Esophagus (tissue), 2 donors: ENCODE results near the gene PRKN. TPM values are rescaled to one million over a fixed set of nuclear protein-coding genes. Genes with fewer than 3 reads are reported as not detected.

ENCODE experiments used
- H3K27ac ChIP-seq, 2 donors: one replicate each; pipeline ENCODE4 v1.5.1; 2013; ENCODE audit warnings: low read depth in 2 of 2, mild to moderate bottlenecking in 2 of 2, inconsistent platforms in 1 of 2, low read length in 1 of 2, moderate library complexity in 1 of 2
- H3K27me3 ChIP-seq, 2 donors: one replicate each; pipeline ENCODE4 v1.6.1; 2013; ENCODE audit warnings: low read length in 2 of 2, control low read depth in 1 of 2, mild to moderate bottlenecking in 1 of 2; ENCODE audit not compliant: insufficient read depth in 2 of 2, control insufficient read depth in 1 of 2
- H3K36me3 ChIP-seq, 2 donors: one replicate each; pipeline ENCODE4 v1.6.1; 2013; ENCODE audit warnings: low read length in 1 of 2; ENCODE audit not compliant: control insufficient read depth in 2 of 2, insufficient read depth in 2 of 2
- H3K4me1 ChIP-seq, 2 donors: one replicate each; pipeline ENCODE4 v1.6.1; 2013; ENCODE audit warnings: low read length in 1 of 2; ENCODE audit not compliant: control insufficient read depth in 2 of 2, insufficient read depth in 2 of 2
- H3K4me3 ChIP-seq, 2 donors: one replicate each; pipeline ENCODE4 v1.5.1; 2013; ENCODE audit warnings: low read length in 2 of 2, mild to moderate bottlenecking in 2 of 2, low read depth in 1 of 2, moderate library complexity in 1 of 2
- H3K9me3 ChIP-seq, 2 donors: one replicate each; pipeline ENCODE4 v1.6.1; 2013; ENCODE audit warnings: mild to moderate bottlenecking in 2 of 2, low read depth in 1 of 2, low read length in 1 of 2, moderate library complexity in 1 of 2; ENCODE audit not compliant: control insufficient read depth in 2 of 2, insufficient read depth in 1 of 2
- WGBS, 2 donors: extraction: QIAGEN DNeasy Blood & Tissue Kit; methylation state at CpG; one replicate each; pipeline ENCODE4 v1.1.7; 2013; 5-methylcytosine and 5-hydroxymethylcytosine counted together
- polyA plus RNA-seq, 2 donors: library from polyadenylated mRNA; stranded (reverse); fragments of 200-250 nt; gene quantifications; one replicate each; pipeline ENCODE4 v1.2.3, GENCODE V29; 2013
- donor health status: healthy with polysubstance abuse.
- donor health status: Bipolar disorder and iron deficiency.

PRKN gene
- polyA plus RNA-seq, 2 donors, result 0.28 to 0.45 TPM

DNA sequence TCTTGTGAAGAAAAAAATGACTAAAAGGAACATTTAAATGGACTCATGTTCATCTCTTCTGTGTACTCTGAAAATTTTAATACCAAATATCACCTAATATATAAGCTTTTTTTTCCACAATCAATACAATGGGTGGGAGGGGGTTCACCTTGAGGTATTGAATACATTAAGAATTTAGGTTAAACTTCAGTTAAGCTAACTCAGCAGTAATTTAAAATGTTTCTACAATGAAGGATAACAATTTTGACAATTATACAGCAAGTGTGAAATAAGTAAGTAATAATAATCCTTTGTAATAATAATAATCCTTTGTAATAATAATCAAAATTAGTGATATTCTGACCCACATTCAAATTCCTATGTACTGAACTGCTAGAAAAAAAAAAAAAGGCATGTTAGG is 136.0 kb downstream of the PRKN start:
- Histone ChIP-seq H3K9me3 (no peaks in the 10 kb centered on the region), H3K27me3 (no peaks in the 10 kb centered on the region), H3K27ac (no peak overlapping the region), H3K4me3 (no peak overlapping the region), H3K36me3 (no peaks in the 10 kb centered on the region), H3K4me1 (no peaks in the 10 kb centered on the region)

DNA sequence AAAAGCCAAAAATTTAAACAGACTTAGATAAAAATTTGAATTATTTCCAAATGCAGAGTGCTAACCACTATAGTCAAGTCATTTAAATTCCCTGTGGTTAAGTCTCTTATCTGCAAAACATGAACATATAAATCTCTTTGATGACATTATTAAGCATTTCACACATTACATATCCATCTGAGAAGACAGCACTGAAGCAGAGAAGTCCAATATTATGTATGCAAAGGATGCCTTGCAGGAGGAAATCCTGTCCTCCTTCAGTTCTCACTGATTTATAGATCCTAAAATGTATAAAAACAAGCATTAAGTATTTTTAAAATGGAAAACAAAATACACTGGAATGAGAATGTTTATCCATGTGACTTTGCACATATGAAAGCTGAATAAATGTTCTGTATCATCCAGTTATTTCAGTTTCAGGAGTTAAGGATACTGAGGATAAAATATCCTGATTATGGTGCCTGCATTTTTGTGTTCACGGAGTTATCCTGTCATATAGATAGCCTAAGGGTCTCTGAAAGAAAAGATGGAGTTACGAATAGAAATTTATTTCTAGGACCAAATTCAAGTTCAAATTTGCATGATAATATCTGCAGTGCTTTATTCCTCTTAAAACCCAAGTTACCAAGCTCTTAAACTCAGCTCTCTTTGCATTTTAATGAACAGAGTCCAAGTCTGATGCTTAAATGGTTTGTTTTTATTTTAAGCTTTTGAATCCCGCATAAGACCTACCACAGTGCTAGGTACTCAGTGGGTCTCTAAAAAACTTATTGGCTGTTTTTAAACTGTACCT is 145.4 kb downstream of the PRKN start:
- H3K9me3 ChIP-seq, result no peaks in the 10 kb centered on the region
- no peaks in the 10 kb centered on the region for H3K36me3 ChIP-seq
- 77 to 79% methylated on average over 3 of the region's 3 CpGs for WGBS, 2 donors
- no peak overlapping the region for H3K27ac ChIP-seq
- no peaks in the 10 kb centered on the region for H3K4me1 ChIP-seq
- no peak overlapping the region for H3K4me3 ChIP-seq
- H3K27me3 ChIP-seq, result no peaks in the 10 kb centered on the region

DNA sequence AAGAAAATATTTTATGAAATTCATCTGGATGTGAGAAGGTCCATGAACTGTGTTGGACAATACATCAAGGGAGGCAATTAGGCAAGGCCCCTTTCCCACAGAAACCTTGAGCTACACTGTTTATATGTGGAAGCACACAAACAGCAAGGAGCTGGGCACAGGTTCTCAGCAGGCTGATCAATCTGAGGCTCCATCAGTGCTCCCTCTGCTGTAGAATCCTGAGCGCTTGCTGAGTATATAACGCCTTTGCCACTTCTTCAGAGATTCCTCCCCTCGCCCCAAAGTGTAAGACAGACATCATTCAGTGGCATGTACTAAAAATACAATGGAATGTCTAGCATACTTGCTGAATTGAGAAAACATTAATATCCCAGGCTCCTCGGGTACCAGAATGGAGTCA is 146.9 kb downstream of the PRKN start:
- Histone ChIP-seq H3K27ac (no peak overlapping the region), H3K9me3 (no peaks in the 10 kb centered on the region), H3K4me1 (no peaks in the 10 kb centered on the region), H3K36me3 (no peaks in the 10 kb centered on the region), H3K27me3 (no peaks in the 10 kb centered on the region), H3K4me3 (no peak overlapping the region)
- 86 to 87% methylated on average over 4 of the region's 4 CpGs for WGBS, 2 donors

DNA sequence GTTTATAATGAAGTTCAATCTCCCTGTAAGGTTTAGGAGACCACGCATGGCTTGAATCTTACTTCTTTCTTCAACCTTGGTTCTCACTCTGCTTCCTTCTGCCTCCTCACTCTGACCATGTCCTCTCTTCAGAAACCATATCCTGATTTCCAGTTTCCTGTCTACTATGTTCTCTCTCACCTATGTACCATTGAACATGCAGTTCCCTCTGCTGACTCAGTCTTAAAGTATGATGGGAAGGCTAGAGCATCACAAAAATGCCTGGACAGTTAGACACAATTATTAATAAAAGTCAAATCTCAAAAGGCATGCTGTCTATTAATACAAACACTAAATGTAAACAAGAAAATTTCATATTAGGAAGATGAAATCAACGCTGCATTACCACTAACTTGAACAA is 151.6 kb downstream of the PRKN start:
- no peaks in the 10 kb centered on the region for H3K36me3 ChIP-seq
- H3K27ac ChIP-seq, result no peak overlapping the region
- WGBS, 2 donors, result 88 to 89% methylated on average over 2 of the region's 2 CpGs
- no peaks in the 10 kb centered on the region for H3K9me3 ChIP-seq
- H3K4me1 ChIP-seq, result no peaks in the 10 kb centered on the region
- H3K4me3 ChIP-seq, result no peak overlapping the region
- H3K27me3 ChIP-seq, result no peaks in the 10 kb centered on the region

DNA sequence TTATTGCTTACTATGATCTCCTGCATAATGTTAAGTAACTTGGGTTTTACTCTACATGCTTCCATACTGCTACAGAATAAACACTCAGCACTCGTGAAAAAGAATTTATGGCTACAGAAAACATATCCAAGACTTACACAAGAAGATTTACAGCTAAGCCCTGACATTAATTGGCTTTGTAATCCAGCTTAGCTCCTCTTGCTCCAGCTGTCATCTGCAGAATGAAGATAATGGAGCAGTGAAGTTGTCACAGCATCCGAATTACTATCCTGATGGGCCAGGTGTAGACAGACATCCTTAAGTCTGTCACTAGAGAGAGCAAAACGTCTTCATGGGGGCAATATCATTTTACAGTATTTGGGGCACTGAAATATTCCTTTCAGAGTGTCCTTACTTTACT is 155.3 kb downstream of the PRKN start:
- Histone ChIP-seq H3K4me1 (no peaks in the 10 kb centered on the region), H3K4me3 (no peak overlapping the region), H3K27ac (no peak overlapping the region), H3K27me3 (no peaks in the 10 kb centered on the region), H3K36me3 (peaks cover 0 to 2% of the 10 kb centered on the region in 2 donors), H3K9me3 (peaks cover 4 to 5% of the 10 kb centered on the region in 2 donors)
- 45 to 51% methylated on average over 3 of the region's 3 CpGs for WGBS, 2 donors

DNA sequence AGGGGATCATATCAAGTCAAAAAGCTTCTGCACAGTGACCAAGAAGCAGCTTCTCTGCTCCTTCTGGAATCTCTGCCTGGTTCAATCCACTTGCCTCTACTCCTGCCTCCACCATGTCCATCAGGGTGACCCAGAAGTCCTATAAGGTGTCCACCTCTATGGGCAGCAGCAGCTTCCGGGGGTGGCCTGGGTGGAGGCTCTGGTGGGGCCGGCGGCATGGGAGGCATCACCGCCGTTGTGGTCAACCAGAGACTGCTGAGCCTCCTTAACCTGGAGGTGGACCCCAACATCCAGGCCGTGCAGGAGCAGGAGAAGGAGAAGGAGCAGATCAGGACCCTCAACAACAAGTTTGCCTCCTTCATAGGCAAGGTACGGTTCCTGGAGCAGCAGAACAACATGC is 159.3 kb downstream of the PRKN start:
- Histone ChIP-seq H3K27ac (no peak overlapping the region), H3K9me3 (peaks cover 4 to 5% of the 10 kb centered on the region in 2 donors), H3K4me3 (no peak overlapping the region), H3K4me1 (no peaks in the 10 kb centered on the region), H3K27me3 (no peaks in the 10 kb centered on the region), H3K36me3 (peaks cover 0 to 2% of the 10 kb centered on the region in 2 donors)
- WGBS, 2 donors, result 94% methylated on average over 7 of the region's 7 CpGs

DNA sequence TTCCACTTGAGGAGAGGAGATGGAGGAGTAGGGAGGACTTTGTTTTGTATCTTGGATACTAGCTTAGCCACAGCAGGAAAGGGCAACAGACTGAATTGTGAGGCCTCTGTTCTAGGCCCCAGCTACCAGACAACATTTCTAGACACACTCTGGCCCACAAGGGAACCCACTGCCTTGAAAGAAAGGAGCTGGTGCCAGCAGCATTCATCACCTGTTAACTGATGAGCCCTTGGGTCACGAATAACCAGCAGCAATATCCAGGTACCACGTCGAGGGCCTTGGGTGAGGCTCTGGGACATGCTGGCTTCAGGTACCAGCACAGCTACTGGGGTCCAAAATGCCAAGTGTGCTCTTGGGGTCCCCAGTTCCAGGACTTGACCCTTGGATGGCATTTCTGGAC is 165.5 kb downstream of the PRKN start:
- H3K27me3 ChIP-seq, result no peaks in the 10 kb centered on the region
- WGBS, 2 donors, result 92 to 96% methylated on average over 3 of the region's 3 CpGs
- H3K36me3 ChIP-seq, result no peaks in the 10 kb centered on the region
- H3K27ac ChIP-seq, result no peak overlapping the region
- no peak overlapping the region for H3K4me3 ChIP-seq
- no peaks in the 10 kb centered on the region for H3K9me3 ChIP-seq
- H3K4me1 ChIP-seq, result peaks cover 0 to 2% of the 10 kb centered on the region in 2 donors

DNA sequence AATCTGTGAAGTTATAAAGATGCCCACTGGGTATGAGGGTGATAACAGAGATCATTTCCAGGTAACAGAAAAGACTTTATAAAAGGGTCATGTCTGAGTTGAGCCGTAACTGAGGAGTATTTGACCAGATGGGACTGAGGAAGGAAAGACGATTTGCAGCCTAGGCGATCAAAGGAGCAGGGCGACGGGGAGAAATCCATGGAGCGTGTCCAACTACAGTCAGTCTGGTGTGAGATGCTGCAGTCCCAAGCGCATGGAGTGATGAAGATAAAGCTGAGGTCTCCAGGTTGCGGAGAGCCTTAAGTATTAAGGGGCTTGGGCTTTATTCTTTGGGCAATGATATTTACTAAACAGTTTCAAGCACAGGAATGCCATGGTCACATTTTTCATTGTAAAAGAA is 166.7 kb downstream of the PRKN start:
- Histone ChIP-seq H3K4me3 (no peak overlapping the region), H3K4me1 (peaks cover 0 to 2% of the 10 kb centered on the region in 2 donors), H3K27me3 (no peaks in the 10 kb centered on the region), H3K27ac (no peak overlapping the region), H3K9me3 (no peaks in the 10 kb centered on the region), H3K36me3 (no peaks in the 10 kb centered on the region)
- 95% methylated on average over 8 of the region's 8 CpGs for WGBS, 2 donors

DNA sequence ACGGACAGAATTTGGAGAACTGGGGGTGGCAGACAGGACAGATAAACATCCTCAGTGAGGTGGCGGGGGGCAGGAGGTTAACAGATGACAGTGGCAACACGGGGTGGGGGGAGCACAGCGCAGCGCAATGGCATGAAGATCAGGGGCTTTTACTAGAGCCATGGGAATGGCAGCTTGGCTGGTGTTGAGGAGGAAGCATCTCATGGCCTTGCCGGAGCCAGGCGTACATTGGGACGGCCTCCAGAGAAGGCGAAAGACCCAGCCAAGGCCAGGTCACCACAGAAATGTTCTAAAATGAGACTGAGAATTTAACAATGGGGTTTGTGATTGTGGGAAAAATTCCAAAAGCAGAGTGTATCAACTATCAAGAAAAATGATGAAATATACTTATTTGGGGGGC is 173.0 kb downstream of the PRKN start:
- Histone ChIP-seq H3K27ac (no peak overlapping the region), H3K4me1 (no peaks in the 10 kb centered on the region), H3K27me3 (no peaks in the 10 kb centered on the region), H3K9me3 (no peaks in the 10 kb centered on the region), H3K4me3 (no peak overlapping the region), H3K36me3 (no peaks in the 10 kb centered on the region)
- 92 to 93% methylated on average over 9 of the region's 9 CpGs for WGBS, 2 donors

DNA sequence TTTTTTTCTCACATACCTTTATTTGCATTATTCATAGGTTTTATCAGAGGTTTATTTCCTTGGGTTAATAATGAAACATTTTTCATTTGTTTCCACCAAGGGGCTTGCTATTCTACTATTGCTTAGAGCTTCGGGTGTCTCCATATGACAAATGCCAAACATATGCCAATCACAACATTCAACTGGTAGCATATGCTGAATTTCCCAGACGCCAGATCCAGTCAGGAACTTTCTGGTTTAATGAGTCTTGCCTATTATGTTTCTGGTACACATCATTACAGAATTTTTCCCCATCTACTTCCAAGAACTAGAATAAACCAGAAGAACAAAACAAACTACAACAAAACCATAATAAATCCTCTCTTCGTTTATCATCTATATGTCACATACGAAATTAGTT is 180.7 kb downstream of the PRKN start:
- no peak overlapping the region for H3K4me3 ChIP-seq
- no peak overlapping the region for H3K27ac ChIP-seq
- H3K4me1 ChIP-seq, result no peaks in the 10 kb centered on the region
- H3K9me3 ChIP-seq, result no peaks in the 10 kb centered on the region
- 58 to 65% methylated on average over 4 of the region's 4 CpGs for WGBS, 2 donors
- no peaks in the 10 kb centered on the region for H3K36me3 ChIP-seq
- H3K27me3 ChIP-seq, result no peaks in the 10 kb centered on the region
